ENCODE data around the gene PRR36.

The PRR36 gene

GRCh38 chr19:7912697-7913564 is 38.7 kb upstream of the PRR36 start:
- DNase-seq (ENCODE audit: low read depth): no peak

GRCh38 chr19:7912144-7912696 is 38.0 kb upstream of the PRR36 start:
- DNase-seq (ENCODE audit: low read depth): no peak

DNA sequence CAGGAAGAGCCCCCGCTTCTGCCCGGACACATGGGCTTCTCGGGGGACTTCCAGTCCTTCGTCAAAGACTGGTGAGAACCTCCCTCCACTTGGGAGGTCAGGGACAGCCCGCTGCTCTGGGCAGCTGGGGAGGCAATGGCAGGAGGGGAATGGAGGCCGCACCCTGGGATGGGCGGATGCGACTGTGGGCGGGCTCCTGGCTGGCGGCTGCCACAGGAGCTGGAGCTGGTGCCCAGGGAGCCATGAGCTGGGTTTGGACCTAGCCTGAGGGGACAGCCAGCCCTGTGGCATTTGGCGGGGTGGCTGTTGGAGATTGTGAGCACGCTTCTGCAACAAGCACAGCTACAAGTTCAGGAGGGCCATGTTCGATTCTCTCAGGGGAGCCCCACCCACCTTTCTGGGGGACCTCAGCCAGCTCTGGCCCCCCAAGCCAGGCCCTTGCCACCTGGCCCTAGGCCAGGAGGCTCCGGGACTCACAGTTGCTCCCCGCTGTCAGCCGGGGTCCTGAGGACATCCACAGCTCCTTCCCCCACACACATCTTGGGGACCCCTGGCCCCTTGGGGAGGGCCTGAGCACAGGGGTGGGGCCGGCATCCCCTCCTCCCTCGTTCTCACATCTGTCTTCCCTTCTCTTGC is 37.4 kb upstream of the PRR36 start:
- no peak for DNase-seq (ENCODE audit: low read depth)

DNA sequence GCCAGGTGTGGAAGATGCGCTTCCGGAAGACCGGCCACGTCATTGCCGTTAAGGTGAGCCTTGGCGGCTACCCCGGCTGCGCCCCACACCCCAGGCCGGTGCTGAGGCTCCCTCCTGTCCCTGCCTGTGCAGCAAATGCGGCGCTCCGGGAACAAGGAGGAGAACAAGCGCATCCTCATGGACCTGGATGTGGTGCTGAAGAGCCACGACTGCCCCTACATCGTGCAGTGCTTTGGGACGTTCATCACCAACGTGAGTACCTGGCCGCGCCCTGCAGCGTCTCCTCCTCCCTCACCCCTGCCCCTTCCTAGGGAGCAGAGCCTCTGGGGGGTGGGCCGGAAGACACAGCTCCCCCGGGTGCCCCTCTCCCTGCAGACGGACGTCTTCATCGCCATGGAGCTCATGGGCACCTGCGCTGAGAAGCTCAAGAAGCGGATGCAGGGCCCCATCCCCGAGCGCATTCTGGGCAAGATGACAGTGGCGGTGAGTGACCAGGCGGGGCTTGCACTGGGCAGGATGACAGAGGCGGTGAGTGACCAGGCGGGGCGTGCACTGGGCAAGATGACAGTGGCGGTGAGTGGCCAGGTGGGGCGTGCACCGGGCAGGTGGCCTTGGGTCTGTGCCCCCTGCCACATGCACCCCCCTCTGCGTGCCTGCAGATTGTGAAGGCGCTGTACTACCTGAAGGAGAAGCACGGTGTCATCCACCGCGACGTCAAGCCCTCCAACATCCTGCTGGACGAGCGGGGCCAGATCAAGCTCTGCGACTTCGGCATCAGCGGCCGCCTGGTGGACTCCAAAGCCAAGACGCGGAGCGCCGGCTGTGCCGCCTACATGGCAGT is 36.4 kb upstream of the PRR36 start:
- no peak for DNase-seq (ENCODE audit: low read depth)

DNA sequence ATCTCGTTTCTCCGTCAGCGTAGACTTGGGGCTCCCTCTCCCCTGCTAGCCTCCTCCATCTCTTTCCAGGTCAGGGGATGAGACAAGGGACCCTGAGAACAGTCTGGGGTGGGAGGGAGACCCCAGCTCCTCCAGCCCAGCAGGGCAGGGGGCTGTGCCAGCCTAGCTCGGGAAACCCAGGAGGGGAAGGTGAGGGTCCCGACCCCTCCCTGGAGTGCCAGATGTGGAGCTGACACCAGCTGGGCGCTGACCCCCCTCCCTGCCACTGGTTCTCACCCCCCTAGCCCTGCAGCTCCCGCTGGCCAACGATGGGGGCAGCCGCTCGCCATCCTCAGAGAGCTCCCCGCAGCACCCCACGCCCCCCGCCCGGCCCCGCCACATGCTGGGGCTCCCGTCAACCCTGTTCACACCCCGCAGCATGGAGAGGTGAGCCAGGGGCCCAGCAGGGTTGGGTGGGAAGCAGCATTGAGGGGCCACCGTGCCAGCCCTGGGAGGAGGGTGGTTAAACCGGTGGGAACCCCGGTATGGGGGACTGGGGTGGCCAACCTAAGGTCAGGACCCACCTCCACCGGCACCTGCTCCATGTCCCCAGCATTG is 35.4 kb upstream of the PRR36 start:
- DNase-seq (ENCODE audit: low read depth): no peak

DNA sequence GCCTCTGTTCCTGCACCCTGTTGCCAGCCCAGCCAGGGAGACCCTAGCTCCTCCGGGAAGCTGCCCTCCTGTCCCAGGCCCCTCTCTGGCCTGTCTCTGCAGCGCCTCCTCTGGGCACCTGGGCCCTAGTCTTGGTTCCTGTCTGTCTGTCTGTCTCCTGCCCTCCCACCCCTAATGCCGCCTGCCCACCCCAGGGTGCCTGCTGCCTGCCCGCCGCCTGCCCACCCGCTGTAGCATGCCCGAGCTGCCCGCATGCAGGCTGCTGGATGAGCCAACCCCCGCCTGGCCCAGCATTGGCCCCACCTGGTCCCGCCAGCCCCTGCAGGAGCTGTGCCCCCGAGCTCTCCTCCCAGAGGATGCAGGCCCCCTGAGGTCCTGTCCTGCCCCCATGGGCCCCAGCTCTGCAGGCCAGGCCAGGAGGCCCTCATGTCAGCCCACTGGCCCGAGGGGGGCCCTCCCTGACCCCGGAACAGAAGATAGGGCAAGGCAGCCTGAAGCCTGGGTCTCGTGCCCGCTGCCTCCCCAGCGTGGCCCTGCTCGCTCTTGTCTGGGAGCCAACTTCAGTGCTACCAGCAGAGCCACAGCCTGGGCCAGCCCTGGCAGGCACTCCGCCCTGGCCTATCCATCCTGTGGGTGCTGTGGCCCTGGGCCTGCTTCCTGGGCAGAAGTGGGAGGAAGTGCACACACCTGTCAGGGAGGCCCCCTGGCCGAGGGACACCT is 34.7 kb upstream of the PRR36 start:
- DNase-seq (ENCODE audit: low read depth): no peak

GRCh38 chr19:7908078-7908699 is 34.0 kb upstream of the PRR36 start:
- no peak for DNase-seq (ENCODE audit: low read depth)

DNA sequence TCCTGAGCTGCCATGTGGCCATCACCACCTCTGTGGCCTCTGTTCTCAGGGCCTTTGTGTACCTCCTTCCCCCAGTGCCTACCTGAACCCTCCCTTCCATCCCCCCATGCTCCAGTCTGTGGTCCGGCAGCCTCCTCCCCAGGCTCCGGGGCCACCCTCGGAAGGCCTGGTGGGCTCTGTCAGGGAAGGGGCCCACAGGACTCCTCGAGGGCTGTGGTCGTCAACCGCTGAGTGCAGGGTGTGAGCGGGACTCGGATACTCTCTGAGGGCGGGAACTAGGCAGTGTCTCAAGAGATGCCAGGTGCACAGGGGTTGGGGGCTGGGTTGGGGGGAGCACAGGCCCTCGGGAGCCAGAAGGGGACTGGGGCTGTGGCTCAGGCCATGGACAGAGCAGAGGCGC is 33.4 kb upstream of the PRR36 start:
- no peak for DNase-seq (ENCODE audit: low read depth)

DNA sequence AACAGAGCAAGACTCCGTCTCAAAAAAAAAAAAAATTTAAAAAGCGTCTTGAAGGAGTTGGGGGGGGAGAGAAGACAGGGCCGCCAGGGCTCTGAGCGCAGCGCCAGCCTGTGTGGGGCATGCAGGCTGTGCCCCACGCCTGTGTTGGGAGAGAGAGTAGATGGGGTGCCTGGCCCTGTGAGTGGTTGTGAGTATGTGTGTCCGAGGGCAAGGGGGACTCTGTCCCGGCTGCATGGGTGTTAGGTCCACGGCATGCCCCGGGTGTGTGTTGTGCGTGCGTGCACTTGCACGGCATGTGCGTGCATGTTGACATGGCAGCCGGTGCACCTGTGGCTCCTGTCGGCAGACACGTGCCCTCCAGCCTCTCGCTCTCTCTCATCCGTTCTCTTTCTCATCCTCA is 32.9 kb upstream of the PRR36 start:
- no peak for DNase-seq (ENCODE audit: low read depth)

- no peak for DNase-seq (ENCODE audit: low read depth)
These were observed 31.7 kb upstream of the PRR36 start for GRCh38 chr19:7905859-7906258.

GRCh38 chr19:7905268-7905667 is 31.1 kb upstream of the PRR36 start:
- no peak for DNase-seq (ENCODE audit: low read depth)

GRCh38 chr19:7904074-7905020 is 30.2 kb upstream of the PRR36 start:
- DNase-seq (ENCODE audit: low read depth): no peak

GRCh38 chr19:7903244-7904073 is 29.3 kb upstream of the PRR36 start, which contains the start of gene MAP2K7:
Gene MAP2K7, plus strand, starts transcription at chr19:7903877. Its CDS starts 68 bp downstream, at chr19:7903945.
- DNase-seq (ENCODE audit: low read depth): peak; percentile 100

GRCh38 chr19:7902796-7903243 is 28.6 kb upstream of the PRR36 start:
- DNase-seq (ENCODE audit: low read depth): no peak

DNA sequence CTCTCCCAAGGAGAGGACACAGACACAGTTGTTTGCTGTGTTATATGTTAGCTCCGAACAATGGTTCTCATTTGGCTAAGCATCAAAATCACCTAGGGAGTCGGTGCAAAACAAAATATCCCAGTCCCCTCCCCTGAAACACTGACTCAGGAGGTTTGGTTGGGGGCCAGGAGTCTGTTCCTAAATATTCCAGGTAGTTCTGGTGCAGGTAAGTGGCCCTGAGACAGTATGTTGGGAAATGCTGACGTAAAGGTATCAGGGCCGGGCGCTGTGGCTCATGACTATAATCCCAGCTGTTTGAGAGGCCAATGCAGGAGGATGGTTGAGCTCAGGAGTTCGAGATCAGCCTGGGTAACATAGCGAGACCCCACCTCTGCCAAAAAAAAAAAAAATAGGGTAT is 27.1 kb upstream of the PRR36 start:
- DNase-seq (ENCODE audit: low read depth): no peak

DNA sequence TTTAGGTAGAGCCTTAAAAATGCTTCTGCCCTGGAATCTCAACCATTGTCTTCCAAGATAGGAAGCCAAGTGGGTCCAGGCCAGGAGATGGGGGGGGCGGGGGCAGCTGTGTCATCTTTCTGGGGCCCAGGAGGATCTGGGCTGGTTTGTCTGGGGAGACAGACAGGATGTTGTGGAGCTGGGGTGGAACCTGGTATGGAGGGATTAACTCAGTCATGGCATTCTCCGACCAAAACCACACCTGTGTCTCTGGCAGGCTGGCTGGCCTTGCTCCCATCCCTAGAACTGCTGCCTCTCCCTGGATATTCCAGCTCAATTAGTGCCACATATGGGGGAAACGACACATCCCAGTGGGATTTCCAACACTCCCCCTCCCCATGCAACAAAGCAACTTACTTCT is 26.7 kb upstream of the PRR36 start:
- DNase-seq (ENCODE audit: low read depth): no peak

DNA sequence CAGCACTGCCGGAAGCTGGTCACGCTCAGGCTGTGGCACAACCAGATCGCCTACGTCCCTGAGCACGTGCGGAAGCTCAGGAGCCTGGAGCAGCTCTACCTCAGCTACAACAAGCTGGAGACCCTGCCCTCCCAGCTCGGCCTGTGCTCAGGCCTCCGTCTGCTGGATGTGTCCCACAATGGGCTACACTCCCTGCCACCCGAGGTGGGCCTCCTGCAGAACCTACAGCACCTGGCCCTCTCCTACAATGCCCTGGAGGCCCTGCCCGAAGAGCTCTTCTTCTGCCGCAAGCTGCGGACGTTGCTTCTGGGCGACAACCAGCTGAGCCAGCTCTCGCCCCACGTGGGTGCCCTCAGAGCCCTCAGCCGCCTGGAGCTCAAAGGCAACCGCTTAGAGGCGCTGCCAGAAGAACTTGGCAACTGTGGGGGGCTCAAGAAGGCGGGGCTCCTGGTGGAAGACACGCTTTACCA is 26.2 kb upstream of the PRR36 start:
- no peak for DNase-seq (ENCODE audit: low read depth)

DNA sequence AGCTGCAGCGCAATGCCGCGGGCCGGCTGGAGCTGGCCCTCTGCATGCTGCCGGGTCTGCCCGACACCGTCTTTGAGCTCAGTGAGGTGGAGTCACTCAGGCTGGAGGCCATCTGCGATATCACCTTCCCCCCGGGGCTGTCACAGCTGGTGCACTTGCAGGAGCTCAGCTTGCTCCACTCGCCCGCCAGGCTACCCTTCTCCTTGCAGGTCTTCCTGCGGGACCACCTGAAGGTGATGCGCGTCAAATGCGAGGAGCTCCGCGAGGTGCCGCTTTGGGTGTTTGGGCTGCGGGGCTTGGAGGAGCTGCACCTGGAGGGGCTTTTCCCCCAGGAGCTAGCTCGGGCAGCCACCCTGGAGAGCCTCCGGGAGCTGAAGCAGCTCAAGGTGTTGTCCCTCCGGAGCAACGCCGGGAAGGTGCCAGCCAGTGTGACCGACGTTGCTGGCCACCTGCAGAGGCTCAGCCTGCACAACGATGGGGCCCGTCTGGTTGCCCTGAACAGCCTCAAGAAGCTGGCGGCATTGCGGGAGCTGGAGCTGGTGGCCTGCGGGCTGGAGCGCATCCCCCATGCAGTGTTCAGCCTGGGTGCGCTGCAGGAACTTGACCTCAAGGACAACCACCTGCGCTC is 25.7 kb upstream of the PRR36 start:
- no peak for DNase-seq (ENCODE audit: low read depth)
